DOHH2 (cell line): Measurements from ENCODE around the gene FOXP2.
"Not testable (repeated sequence)": the region's sequence is repeated elsewhere in the genome, so short reads cannot be mapped to it uniquely, and the experiment has no call there.

Experiments
- H3F3A ChIP-seq: fragments of 200-600 bp; sonication (generic), shearing (Covaris generic); 2 replicates; pipeline ENCODE4 v1.6.0; 2016; ENCODE audit warnings: antibody characterized with exemption, mild to moderate bottlenecking; ENCODE audit not compliant: control insufficient read depth, insufficient read depth
- H3K27ac ChIP-seq: fragments of 200-600 bp; sonication (generic); 2 replicates; pipeline ENCODE4 v1.5.1; 2014; ENCODE audit warnings: low read depth, mild to moderate bottlenecking, low read length, moderate library complexity
- H3K27me3 ChIP-seq: fragments of 200-600 bp; sonication (generic); 2 replicates; pipeline ENCODE4 v1.6.1; 2014; ENCODE audit warnings: mild to moderate bottlenecking, low read length, mixed read lengths; ENCODE audit not compliant: control insufficient read depth
- H3K36me3 ChIP-seq: fragments of 200-600 bp; sonication (generic); 2 replicates; pipeline ENCODE4 v1.6.1; 2014; ENCODE audit warnings: mild to moderate bottlenecking, low read length, moderate library complexity, mixed read lengths; ENCODE audit not compliant: control insufficient read depth
- H3K4me1 ChIP-seq: fragments of 200-600 bp; sonication (generic); 2 replicates; pipeline ENCODE4 v1.6.1; 2014; ENCODE audit warnings: mild to moderate bottlenecking, low read length, mixed read lengths; ENCODE audit not compliant: control insufficient read depth
- H3K4me2 ChIP-seq: fragments of 200-600 bp; sonication (generic); 2 replicates; pipeline ENCODE4 v1.6.0; 2014; ENCODE audit warnings: mild to moderate bottlenecking, low read length, moderate library complexity
- H3K4me3 ChIP-seq: fragments of 200-600 bp; sonication (generic); 2 replicates; pipeline ENCODE4 v1.5.1; 2014; ENCODE audit warnings: mild to moderate bottlenecking, low read length, mixed read lengths
- H3K79me2 ChIP-seq: fragments of 200-600 bp; sonication (generic); 2 replicates; pipeline ENCODE4 v1.6.1; 2014; ENCODE audit warnings: mild to moderate bottlenecking, low read length, mixed read lengths; ENCODE audit not compliant: control insufficient read depth
- H3K9me2 ChIP-seq: fragments of 200-600 bp; sonication (generic); replicated peaks from 2 replicates; pipeline ENCODE4 v1.6.1; 2014; ENCODE audit warnings: mild to moderate bottlenecking, low read length, mixed read lengths; ENCODE audit not compliant: control insufficient read depth
- H3K9me3 ChIP-seq: fragments of 200-600 bp; sonication (generic); 2 replicates; pipeline ENCODE4 v1.6.1; 2014; ENCODE audit warnings: antibody characterized with exemption, low read length, mixed read lengths; ENCODE audit not compliant: control insufficient read depth, insufficient read depth
- H4K20me1 ChIP-seq: fragments of 200-600 bp; sonication (generic); 2 replicates; pipeline ENCODE4 v1.6.0; 2014; ENCODE audit warnings: low read depth, mild to moderate bottlenecking, antibody characterized with exemption, low read length, moderate library complexity; ENCODE audit not compliant: control insufficient read depth, insufficient read depth
- EZH2phosphoT487 ChIP-seq: fragments of 200-600 bp; sonication (generic); IDR thresholded peaks from 2 replicates; pipeline ENCODE4 v1.6.1; 2017; ENCODE audit warnings: borderline replicate concordance, mild to moderate bottlenecking, antibody characterized with exemption, low read length, moderate library complexity, mixed read lengths
- TF ChIP-seq, protein P1 (sequence below): fragments of 200-600 bp; sonication (generic); IDR thresholded peaks from one replicate; pipeline ENCODE4 v1.5.1; 2014; ENCODE audit warnings: antibody characterized with exemption, mild to moderate bottlenecking, low read depth, low read length; ENCODE audit not compliant: poor library complexity, severe bottlenecking

Gene FOXP2

DNA sequence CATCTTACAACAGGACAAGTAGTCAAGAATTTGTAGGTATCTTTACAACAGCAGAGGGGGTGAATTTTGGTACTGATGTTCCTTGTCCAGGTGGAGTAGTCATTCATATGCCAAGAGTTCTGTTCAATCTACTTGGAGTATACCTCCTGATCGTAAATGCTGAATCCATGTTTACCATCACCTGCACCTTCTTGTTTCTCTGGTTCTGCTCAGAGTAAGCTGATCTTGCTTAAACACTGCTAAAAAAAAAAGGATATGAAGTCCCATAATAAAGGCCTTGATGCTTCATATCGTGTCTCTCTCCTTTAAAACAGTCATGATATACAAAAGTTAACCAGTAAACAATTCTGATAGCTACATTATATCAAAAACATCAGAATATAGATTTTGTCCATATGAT, 45.3 kb upstream of the FOXP2 start:
- Histone ChIP-seq H3K9me3 (no peaks in the 10 kb centered on the region), H3K36me3 (no peaks in the 10 kb centered on the region), H3K4me1 (no peaks in the 10 kb centered on the region), H3K4me2 (no peak overlapping the region), H3K9me2 (no peaks in the 10 kb centered on the region), H3F3A (no peaks in the 10 kb centered on the region), H4K20me1 (no peaks in the 10 kb centered on the region), H3K79me2 (no peaks in the 10 kb centered on the region), H3K27me3 (no peaks in the 10 kb centered on the region), H3K27ac (no peak overlapping the region), H3K4me3 (no peak overlapping the region)
- no peak for TF ChIP-seq EZH2phosphoT487
- TF ChIP-seq, protein P1, sequence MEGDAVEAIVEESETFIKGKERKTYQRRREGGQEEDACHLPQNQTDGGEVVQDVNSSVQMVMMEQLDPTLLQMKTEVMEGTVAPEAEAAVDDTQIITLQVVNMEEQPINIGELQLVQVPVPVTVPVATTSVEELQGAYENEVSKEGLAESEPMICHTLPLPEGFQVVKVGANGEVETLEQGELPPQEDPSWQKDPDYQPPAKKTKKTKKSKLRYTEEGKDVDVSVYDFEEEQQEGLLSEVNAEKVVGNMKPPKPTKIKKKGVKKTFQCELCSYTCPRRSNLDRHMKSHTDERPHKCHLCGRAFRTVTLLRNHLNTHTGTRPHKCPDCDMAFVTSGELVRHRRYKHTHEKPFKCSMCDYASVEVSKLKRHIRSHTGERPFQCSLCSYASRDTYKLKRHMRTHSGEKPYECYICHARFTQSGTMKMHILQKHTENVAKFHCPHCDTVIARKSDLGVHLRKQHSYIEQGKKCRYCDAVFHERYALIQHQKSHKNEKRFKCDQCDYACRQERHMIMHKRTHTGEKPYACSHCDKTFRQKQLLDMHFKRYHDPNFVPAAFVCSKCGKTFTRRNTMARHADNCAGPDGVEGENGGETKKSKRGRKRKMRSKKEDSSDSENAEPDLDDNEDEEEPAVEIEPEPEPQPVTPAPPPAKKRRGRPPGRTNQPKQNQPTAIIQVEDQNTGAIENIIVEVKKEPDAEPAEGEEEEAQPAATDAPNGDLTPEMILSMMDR = no peak

DNA sequence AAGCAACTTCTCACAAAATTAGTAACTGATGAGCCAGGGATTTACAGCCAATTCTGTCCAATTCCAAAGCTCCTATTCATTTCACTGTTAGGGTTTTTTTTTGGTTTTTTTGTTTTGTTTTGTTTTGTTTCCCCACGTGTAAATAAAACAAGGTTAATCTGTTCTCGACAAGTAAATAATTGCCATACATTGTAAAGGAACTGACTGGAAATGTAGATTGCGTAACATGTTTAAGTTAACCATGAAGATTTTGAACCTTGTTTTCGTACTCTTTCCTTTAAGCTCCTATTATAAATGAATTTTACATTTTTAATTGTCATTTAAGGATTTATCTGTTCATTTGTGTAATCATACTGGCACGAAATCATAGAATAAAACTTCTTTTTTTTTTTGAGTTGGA, 42.0 kb upstream of the FOXP2 start:
- Histone ChIP-seq H3K36me3 (no peaks in the 10 kb centered on the region), H3K27me3 (no peaks in the 10 kb centered on the region), H3K79me2 (no peaks in the 10 kb centered on the region), H3K4me2 (no peak overlapping the region), H3K9me3 (no peaks in the 10 kb centered on the region), H3K27ac (no peak overlapping the region), H3K4me1 (no peaks in the 10 kb centered on the region), H4K20me1 (no peaks in the 10 kb centered on the region), H3F3A (no peaks in the 10 kb centered on the region), H3K4me3 (no peak overlapping the region), H3K9me2 (no peaks in the 10 kb centered on the region)
- TF ChIP-seq EZH2phosphoT487 = no peak
- TF ChIP-seq, protein P1 = no peak

DNA sequence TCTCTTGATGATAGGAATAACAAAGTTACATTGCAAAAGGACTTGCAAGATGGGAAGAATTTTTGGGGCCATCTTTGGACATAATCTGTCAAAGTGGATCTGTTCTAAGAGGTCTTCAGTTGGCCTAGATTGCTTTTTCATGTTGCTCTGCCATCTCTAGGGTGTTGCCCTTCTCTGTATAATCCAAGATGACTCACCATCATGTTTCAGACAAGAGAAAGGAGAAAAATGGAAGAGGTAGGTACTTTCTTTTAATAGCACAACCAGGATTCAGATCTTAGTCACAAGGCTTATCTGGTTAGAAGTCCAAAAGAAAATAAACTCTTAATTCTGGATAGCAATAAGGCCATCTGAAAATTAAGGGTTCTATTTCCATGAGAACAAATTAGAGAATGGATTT, 38.7 kb upstream of the FOXP2 start:
- Histone ChIP-seq H3K4me3 (no peak overlapping the region), H3K36me3 (no peaks in the 10 kb centered on the region), H3K79me2 (no peaks in the 10 kb centered on the region), H3K27ac (no peak overlapping the region), H3K9me3 (no peaks in the 10 kb centered on the region), H4K20me1 (no peaks in the 10 kb centered on the region), H3F3A (no peaks in the 10 kb centered on the region), H3K27me3 (no peaks in the 10 kb centered on the region), H3K4me2 (no peak overlapping the region), H3K9me2 (no peaks in the 10 kb centered on the region), H3K4me1 (no peaks in the 10 kb centered on the region)
- TF ChIP-seq, protein P1 = no peak
- no peak for TF ChIP-seq EZH2phosphoT487

DNA sequence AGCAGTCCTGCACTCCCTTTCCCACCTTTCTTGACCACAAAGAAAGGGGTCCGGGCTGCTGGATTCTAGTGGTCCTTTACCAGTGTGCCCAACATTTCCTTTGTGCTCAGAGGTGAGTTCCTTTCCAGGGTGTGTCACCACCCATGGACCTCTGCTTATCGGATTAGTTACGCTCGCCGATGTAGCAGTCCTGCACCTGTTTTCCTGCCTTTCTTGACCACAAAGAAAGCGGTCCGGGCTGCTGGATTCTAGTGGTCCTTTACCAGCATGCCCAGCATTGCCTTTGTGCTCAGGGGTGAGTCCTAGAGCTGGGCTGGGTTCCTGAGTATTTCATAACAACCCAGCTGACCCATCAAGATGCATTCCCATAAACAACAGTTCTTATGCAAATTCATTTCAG, 30.7 kb upstream of the FOXP2 start:
- H3K27me3 ChIP-seq, H3K4me2 ChIP-seq, H3K9me3 ChIP-seq, H3K36me3 ChIP-seq, H3K79me2 ChIP-seq, H3K9me2 ChIP-seq, H3K27ac ChIP-seq, H3K4me1 ChIP-seq, H4K20me1 ChIP-seq, H3F3A ChIP-seq, H3K4me3 ChIP-seq: not testable (repeated sequence)

DNA sequence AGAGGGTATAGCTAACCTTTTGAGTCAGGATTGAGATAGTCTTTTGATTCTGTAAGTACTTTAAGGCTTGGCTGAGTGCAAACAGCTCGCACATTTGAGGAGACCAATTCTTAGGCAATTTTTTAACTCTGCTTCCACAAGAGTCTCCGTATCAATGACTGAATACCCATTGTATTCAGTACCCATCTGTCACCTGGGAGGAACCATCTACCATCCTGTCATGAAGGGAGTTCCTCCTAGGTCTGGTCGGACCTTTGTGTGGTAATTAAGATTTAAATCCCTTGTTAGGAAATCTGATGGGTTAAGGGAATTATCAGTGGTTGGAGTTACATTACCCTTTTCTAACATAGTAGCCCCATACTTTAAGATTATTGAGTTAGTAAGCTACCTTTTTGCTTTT, 30.3 kb upstream of the FOXP2 start:
- H3K36me3 ChIP-seq, H3K4me2 ChIP-seq, H3K4me1 ChIP-seq, H3K79me2 ChIP-seq, H3K4me3 ChIP-seq, H4K20me1 ChIP-seq, H3K9me3 ChIP-seq, H3K27me3 ChIP-seq, H3K27ac ChIP-seq, H3F3A ChIP-seq, H3K9me2 ChIP-seq: not testable (repeated sequence)
